K562 (cell line): ENCODE results near the gene C1orf56. TPM values are rescaled to one million over a fixed set of nuclear protein-coding genes. Genes with fewer than 3 reads are reported as not detected.

Experiments
- ARHGAP35 ChIP-seq: fragments of 450-650 bp; IDR thresholded peaks from 2 replicates; pipeline ENCODE4 v1.6.1; 2018; ENCODE audit not compliant: partially characterized antibody
- CBX1 ChIP-seq: sonication (generic); IDR thresholded peaks from 2 replicates; pipeline ENCODE4 v1.6.1; 2016; ENCODE audit warnings: antibody characterized with exemption, low read depth, mild to moderate bottlenecking
- CBX2 ChIP-seq: fragments of 200-600 bp; sonication (generic); IDR thresholded peaks from one replicate; pipeline ENCODE4 v1.6.1; 2012; ENCODE audit warnings: mild to moderate bottlenecking, low read length, inconsistent platforms; ENCODE audit not compliant: insufficient read depth, poor library complexity, severe bottlenecking
- CHD1 ChIP-seq: fragments of 200-600 bp; sonication (generic); IDR thresholded peaks from one replicate; pipeline ENCODE4 v1.6.1; 2012; ENCODE audit warnings: mild to moderate bottlenecking, moderate library complexity, low read length, inconsistent platforms
- E2F3 ChIP-seq: fragments of 250-450 bp; sonication (Bioruptor Pico); IDR thresholded peaks from 2 replicates; pipeline ENCODE4 v1.4.0; 2020; ENCODE audit warnings: mild to moderate bottlenecking
- EGR1 ChIP-seq: fragments of 450-650 bp; conservative IDR thresholded peaks from 2 replicates; pipeline ENCODE4 v1.6.1; 2017; ENCODE audit warnings: mild to moderate bottlenecking
- ELF2 ChIP-seq: fragments of 250-450 bp; sonication (Bioruptor Pico); IDR thresholded peaks from 2 replicates; pipeline ENCODE4 v1.5.0; 2021; ENCODE audit warnings: mild to moderate bottlenecking
- ETV1 ChIP-seq: fragments of 450-650 bp; conservative IDR thresholded peaks from 2 replicates; pipeline ENCODE4 v1.6.1; 2016; ENCODE audit warnings: missing genetic modification characterization, control low read depth, low read depth, missing compliant biosample characterization
- FIP1L1 ChIP-seq: fragments of 200-400 bp; formaldehyde crosslinking; IDR thresholded peaks from 2 replicates; pipeline ENCODE4 v1.6.1; 2018; ENCODE audit warnings: mild to moderate bottlenecking, low read depth, low read length; ENCODE audit not compliant: poor library complexity, severe bottlenecking
- GTF2B ChIP-seq: IDR thresholded peaks from 2 replicates; pipeline ENCODE4 v1.6.1; 2011; ENCODE audit not compliant: insufficient read length; ENCODE audit errors: extremely low read depth
- HDAC2 ChIP-seq: fragments of 450-650 bp; IDR thresholded peaks from 2 replicates; pipeline ENCODE4 v1.6.1; 2016; ENCODE audit warnings: mild to moderate bottlenecking
- LARP7 ChIP-seq: fragments of 450-650 bp; IDR thresholded peaks from 2 replicates; pipeline ENCODE4 v1.6.1; 2016
- MXI1 ChIP-seq: IDR thresholded peaks from 2 replicates; pipeline ENCODE4 v1.6.1; 2011; ENCODE audit warnings: low read depth, mild to moderate bottlenecking, improper control_type of control experiment, low read length
- PHB ChIP-seq: fragments of 250-450 bp; sonication (Bioruptor Pico); IDR thresholded peaks from 2 replicates; pipeline ENCODE4 v1.5.0; 2021
- TAF1 ChIP-seq: IDR thresholded peaks from 2 replicates; pipeline ENCODE4 v1.6.1; 2011; ENCODE audit warnings: mild to moderate bottlenecking, low read length, moderate library complexity; ENCODE audit not compliant: insufficient read depth, control insufficient read depth, severe bottlenecking; ENCODE audit errors: extremely low read depth
- THRA ChIP-seq: fragments of 450-650 bp; IDR thresholded peaks from 2 replicates; pipeline ENCODE4 v1.6.1; 2017; ENCODE audit warnings: mild to moderate bottlenecking, moderate library complexity
- USF2 ChIP-seq: sonication (generic); formaldehyde crosslinking; IDR thresholded peaks from 2 replicates; pipeline ENCODE4 v1.5.0; 2020; ENCODE audit warnings: missing genetic modification reagents
- ZBTB43 ChIP-seq: sonication (generic); formaldehyde crosslinking; IDR thresholded peaks from 2 replicates; pipeline ENCODE4 v1.8.0; 2023; ENCODE audit warnings: mild to moderate bottlenecking, missing genetic modification reagents
- ZNF146 ChIP-seq: IDR thresholded peaks from one replicate; pipeline ENCODE4 v1.6.1; 2018; ENCODE audit warnings: missing compliant biosample characterization; ENCODE audit not compliant: unreplicated experiment
- ZNF41 ChIP-seq: fragments of 250-450 bp; sonication (Bioruptor Pico); conservative IDR thresholded peaks from 2 replicates; pipeline ENCODE4 v1.4.0; 2020; ENCODE audit warnings: mild to moderate bottlenecking
- ZNF586 ChIP-seq: fragments of 450-650 bp; formaldehyde crosslinking; conservative IDR thresholded peaks from 2 replicates; pipeline ENCODE4 v1.4.0; 2020; ENCODE audit warnings: mild to moderate bottlenecking, moderate library complexity
- ZNF644 ChIP-seq: fragments of 200-800 bp; sonication (Bioruptor generic); IDR thresholded peaks from 2 replicates; pipeline ENCODE4 v1.6.1; 2016; ENCODE audit warnings: low read depth, missing genetic modification characterization, missing compliant biosample characterization
- ZNF707 ChIP-seq: fragments of 250-450 bp; sonication (Bioruptor Pico); conservative IDR thresholded peaks from 2 replicates; pipeline ENCODE4 v1.8.0; 2022; ENCODE audit warnings: inconsistent platforms, mild to moderate bottlenecking, moderate library complexity
- ZSCAN29 ChIP-seq: fragments of 450-650 bp; IDR thresholded peaks from 2 replicates; pipeline ENCODE4 v1.6.1; 2017
- polyA plus RNA-seq, 8 experiments: library from polyadenylated mRNA; depleted of rRNA in 4 of 8; stranded (reverse) in 5 of 8; unstranded in 3 of 8; fragments of >200 nt; fragmentation: Nextera tagmentation in 2 of 8; fragmentation: Illumina TruSeq in 1 of 8; extraction: Ambion mirVana in 2 of 8; extraction: Trizol in 1 of 8; gene quantifications; 2 replicates each; pipeline versions ENCODE4 v1.2.1 to v1.2.3, GENCODE V29; 2011 to 2014; ENCODE audit warnings: inconsistent platforms in 1 of 8, missing spikeins in 1 of 8
- total RNA-seq, 7 experiments: library from RNA; depleted of rRNA in 6 of 7; stranded (reverse); fragments of >200 nt in 6 of 7; fragmentation: Illumina TruSeq in 2 of 7; extraction: Trizol in 2 of 7; gene quantifications; 2 replicates each; pipeline versions ENCODE4 v1.2.1 to v1.2.3, GENCODE V29; 2011 to 2021; ENCODE audit warnings: low replicate concordance in 1 of 7

Gene C1orf56
- total and polyA plus RNA-seq, 9 of the 15 experiments (the other 6 are each of a cell fraction or from before 2014, with no cell fraction given), result 0.18 to 15.7 (median 1.1) TPM

- TF ChIP-seq GTF2B (no peak), MXI1 (0 out of 2 replicates have a peak, but pooled peaks have one; percentile 42), CBX2 (no peak), ZNF644 (tag) (no peak), ARHGAP35 (peak; percentile 78), EGR1 (peak; percentile 67), CBX1 (peak; percentile 77), ZNF41 (CRISPR knock-in tag) (no peak), ZSCAN29 (peak; percentile 77), LARP7 (peak; percentile 95), TAF1 (peak; percentile 62), ETV1 (tag) (no peak), ZNF146 (no peak), FIP1L1 (no peak), HDAC2 (0 out of 2 replicates have a peak, but pooled peaks have one; percentile 27), ELF2 (CRISPR knock-in tag) (no peak), ZNF707 (no peak), E2F3 (CRISPR knock-in tag) (no peak), CHD1 (peak; percentile 67), ZBTB43 (CRISPR knock-in tag) (no peak), USF2 (CRISPR knock-in tag) (no peak), THRA (no peak), PHB (CRISPR knock-in tag) (no peak), ZNF586 (CRISPR knock-in tag) (no peak)
Observed at GRCh38 chr1:151008244-151009205, 39.0 kb upstream of the C1orf56 start, which contains the start of gene PRUNE1 (continued).
